GM18951 (cell line): ENCODE measurements around the gene HABP2.

Experiments
- POLR2A ChIP-seq: IDR thresholded peaks from 4 replicates; pipeline ENCODE4 v1.6.1; 2011; ENCODE audit warnings: mild to moderate bottlenecking; ENCODE audit not compliant: insufficient read length, insufficient read depth; ENCODE audit errors: extremely low read depth
- in situ Hi-C: fragments of 300-500 bp; cut with MboI; formaldehyde crosslinking; loops from one replicate; pipeline ENCODE4 v1.12.0; 2022; ENCODE audit warnings: low sequenced_read_pairs, mixed read lengths, inconsistent platforms; ENCODE audit not compliant: unreplicated experiment

The HABP2 gene

GRCh38 chr10:113552701-113553100 is at the start of gene HABP2:
TSS of gene HABP2 (plus strand) at chr10:113553053. CDS start at chr10:113553122, 69 bp downstream.
- in situ Hi-C loops = no loop called here
- no peak for TF ChIP-seq POLR2A

DNA sequence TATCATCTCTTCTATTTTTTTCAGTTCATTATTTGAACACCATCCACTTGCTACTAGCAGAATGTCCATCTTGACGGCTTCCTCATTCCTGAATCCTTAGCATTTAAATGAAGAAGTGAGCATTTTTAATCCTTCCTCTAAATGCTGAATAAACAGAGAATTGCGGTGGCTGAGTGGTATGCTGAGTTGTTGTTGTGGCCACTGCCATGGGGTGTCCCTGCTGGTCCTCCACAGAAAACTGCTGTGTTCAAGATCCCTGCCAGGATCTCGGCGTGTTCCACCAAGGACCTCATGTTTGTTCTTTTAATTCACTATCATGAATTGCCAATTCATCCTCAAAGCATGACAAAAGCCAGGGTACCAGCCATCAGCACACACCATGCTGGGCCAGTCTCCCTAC is 48.9 kb upstream of the HABP2 start:
- no peak for TF ChIP-seq POLR2A
- in situ Hi-C loops = no loop called here

GRCh38 chr10:113504423-113504822 is 48.4 kb upstream of the HABP2 start:
- TF ChIP-seq POLR2A = no peak
- in situ Hi-C loops = no loop called here

GRCh38 chr10:113506476-113506875 is 46.4 kb upstream of the HABP2 start:
- TF ChIP-seq POLR2A = no peak
- in situ Hi-C loops = no loop called here

DNA sequence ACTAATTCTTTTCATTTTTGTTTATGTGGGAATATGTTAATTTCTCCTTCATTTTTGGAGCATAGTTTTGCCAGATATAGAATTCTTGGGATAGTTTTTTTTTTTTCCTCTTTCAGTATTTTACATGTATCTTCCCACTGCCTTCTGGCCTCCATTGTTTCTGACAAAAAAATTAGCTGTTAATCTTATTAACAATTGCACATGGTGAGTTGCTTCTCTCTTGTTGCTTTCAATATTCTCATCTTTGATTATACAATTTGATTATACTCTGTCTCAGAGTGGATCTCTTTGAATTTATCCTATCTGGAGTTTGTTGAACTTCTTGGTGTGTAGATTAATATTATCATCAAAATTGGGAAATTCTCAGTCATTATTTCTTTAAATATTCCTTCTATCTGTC is 41.4 kb upstream of the HABP2 start:
- no peak for TF ChIP-seq POLR2A
- in situ Hi-C loops = no loop called here

- TF ChIP-seq POLR2A = no peak
- in situ Hi-C loops = no loop called here
These were observed 37.7 kb upstream of the HABP2 start for GRCh38 chr10:113515161-113515560.

GRCh38 chr10:113515601-113516000 is 37.3 kb upstream of the HABP2 start:
- in situ Hi-C loops = no loop called here

DNA sequence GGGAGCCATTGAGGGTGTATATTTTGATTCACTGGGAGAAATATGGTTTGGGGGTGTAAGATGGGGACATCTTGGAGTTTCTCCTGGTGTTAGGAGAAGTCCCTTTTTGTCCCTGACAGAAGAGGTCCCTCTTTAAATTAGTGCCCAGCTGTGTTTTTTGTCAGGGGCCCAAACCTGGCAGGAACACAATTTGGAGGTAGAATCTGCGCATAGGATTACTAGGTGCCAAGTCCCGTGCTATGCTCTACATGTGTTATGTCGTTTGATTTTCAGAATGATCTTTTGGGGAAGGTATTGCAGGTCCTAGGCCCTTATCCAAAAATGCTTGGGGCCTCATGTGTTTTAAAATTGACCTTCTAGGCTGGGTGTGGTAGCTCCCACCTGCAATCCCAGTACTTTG is 36.8 kb upstream of the HABP2 start:
- TF ChIP-seq POLR2A = no peak
- in situ Hi-C loops = no loop called here

More at GRCh38 chr10:113515601-113516000, 37.3 kb upstream of the HABP2 start:
- TF ChIP-seq POLR2A = no peak

GRCh38 chr10:113517165-113517900 is 35.5 kb upstream of the HABP2 start:
- TF ChIP-seq POLR2A = no peak
- in situ Hi-C loops = no loop called here

DNA sequence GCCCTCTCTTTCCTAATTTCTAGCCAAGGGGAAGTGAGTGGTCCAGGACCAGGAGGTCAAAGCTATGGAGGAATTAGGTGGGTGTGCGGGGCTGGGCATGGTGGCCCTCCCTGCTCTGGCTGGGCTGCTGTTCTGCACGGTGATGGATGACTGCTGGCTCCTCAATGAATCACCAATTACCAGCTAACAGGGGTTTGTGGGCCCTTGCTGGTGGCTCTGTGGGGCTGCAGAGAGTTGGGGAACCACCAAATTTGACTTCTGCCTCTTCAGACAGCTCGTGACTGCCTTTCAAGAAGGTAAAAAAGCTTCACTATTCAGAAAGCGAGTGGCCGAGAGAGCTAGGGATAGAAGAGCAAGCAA is 35.0 kb upstream of the HABP2 start:
- no peak for TF ChIP-seq POLR2A
- in situ Hi-C loops = no loop called here

DNA sequence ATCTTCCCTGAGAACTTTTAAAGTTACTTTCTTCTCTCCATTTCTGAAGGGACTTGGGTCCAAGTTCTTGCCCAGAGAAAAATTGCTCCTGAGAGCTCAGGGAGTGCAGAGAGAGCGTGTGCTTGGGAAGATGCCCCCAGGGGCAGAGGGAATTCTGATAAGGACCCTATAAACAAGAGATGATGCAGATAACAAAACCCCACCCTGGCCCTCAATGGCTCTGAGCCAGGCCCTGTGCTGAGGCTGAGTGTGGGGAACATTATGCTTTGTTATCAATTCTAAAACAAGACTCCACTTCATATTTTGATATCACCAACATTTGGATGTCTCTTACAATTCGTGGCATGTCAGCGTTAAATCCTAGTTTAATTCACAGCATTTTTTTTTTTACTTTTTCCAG is 34.4 kb upstream of the HABP2 start:
- no peak for TF ChIP-seq POLR2A
- in situ Hi-C loops = no loop called here

DNA sequence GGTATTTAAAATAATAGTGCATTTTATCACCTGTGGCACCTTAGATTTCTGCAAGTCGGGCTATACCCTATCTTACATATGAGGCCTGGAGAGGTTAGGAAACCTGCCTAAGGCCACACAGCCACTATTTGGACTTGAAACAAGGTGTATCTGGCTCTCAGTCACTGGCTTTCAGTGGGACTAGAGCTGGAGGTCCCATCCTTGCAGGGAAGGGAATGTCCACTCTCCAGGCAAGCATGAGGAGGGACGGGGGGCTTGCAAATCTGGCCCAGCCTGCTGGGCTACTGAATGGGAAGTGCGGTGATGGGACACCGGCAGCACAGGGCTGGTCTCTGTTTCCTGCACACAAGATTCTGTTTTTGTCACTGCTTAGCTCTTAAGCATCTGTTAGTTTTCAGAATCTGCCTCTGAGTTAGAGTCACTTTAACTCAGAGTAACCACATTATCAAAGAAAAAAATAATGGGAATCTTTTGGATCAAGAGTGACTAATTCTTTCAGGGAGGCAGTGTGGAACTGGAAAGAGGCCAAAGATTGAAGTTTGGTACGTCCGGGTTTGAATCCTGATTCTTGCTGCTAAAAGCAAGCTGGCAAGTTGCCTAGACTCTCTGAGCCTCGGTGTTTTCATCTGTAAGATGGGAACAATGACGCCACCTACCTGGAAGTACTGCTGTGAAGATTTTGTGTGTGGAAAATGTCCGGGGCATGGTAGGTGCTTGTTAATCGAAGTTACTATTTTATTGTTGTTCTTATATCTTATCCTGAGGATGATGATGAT is 33.8 kb upstream of the HABP2 start:
- in situ Hi-C loops = no loop called here
- no peak for TF ChIP-seq POLR2A

DNA sequence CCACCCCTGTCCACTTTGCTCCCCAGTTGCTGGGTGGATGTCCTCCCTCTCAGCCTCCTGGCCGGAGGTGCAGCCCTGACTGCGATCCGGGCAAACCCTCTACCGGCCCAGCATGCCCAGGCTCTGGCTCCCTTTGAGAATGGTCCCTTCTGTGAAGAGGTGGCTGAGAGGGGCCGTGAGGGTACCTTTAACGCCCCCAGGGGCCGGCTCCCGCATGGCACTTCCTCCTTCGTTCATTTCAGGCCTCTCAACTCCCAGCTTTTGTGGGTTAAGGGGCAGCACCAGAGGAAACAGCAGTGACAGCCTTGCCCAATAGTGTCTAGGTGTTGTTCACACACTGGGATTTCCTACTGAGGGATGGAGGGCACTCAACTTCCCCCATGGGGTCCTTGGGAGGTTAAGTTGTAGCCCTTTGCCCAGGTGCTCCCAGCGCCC is 33.2 kb upstream of the HABP2 start:
- no peak for TF ChIP-seq POLR2A
- in situ Hi-C loops = no loop called here

DNA sequence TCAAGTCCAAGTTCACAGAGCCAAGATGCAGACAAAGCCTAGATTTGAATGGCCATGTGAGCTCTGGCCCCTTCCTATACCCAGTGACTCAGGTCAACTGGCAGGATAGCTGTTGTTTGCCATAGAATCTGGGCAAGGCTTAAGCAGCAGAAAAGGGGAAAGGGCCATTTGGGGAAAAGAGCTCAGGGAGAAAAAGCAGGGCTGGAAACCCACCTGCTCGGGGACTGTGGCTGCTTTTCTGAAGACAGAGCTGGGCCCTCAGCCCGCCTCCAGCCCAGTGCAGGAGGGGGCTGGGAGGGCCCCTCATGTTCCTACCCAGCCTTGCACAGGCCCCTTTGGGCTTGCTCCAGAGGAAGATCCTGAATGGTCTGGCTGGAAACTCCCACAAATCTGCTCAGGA is 32.6 kb upstream of the HABP2 start:
- TF ChIP-seq POLR2A = no peak
- in situ Hi-C loops = no loop called here
